GM12874 (cell line): Measurements from ENCODE around the gene CDRT4.

Experiments
- TF ChIP-seq, protein P1 (sequence below): IDR thresholded peaks from 2 replicates; pipeline ENCODE4 v1.5.1; 2011; ENCODE audit warnings: low read depth, mild to moderate bottlenecking, control low read depth, low read length, moderate library complexity; ENCODE audit not compliant: insufficient read depth

The CDRT4 gene

GRCh38 chr17:15436473-15437302, 30.7 kb downstream of the CDRT4 start:
- TF ChIP-seq, protein P1, sequence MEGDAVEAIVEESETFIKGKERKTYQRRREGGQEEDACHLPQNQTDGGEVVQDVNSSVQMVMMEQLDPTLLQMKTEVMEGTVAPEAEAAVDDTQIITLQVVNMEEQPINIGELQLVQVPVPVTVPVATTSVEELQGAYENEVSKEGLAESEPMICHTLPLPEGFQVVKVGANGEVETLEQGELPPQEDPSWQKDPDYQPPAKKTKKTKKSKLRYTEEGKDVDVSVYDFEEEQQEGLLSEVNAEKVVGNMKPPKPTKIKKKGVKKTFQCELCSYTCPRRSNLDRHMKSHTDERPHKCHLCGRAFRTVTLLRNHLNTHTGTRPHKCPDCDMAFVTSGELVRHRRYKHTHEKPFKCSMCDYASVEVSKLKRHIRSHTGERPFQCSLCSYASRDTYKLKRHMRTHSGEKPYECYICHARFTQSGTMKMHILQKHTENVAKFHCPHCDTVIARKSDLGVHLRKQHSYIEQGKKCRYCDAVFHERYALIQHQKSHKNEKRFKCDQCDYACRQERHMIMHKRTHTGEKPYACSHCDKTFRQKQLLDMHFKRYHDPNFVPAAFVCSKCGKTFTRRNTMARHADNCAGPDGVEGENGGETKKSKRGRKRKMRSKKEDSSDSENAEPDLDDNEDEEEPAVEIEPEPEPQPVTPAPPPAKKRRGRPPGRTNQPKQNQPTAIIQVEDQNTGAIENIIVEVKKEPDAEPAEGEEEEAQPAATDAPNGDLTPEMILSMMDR: 0 out of 2 replicates have a peak, but pooled peaks have one; percentile 12

DNA sequence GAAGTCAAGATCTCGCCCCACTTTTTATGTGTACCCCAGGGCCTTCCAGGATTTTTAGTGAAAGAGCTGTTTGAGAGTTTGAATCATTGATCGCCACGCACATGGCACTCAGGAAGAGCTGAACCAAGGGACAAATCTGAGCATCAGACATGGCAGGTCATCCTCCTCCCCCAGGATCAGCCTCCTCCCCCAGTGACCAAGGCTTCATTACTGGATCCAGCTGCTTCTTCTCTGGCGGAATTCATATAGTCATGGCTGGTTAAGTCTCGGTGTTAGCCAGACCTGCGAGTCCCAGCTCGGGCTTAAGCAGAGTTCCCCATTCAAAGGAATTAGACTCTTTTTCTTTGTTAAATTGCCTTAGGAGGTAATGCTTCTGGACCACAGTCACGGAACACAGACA, 32.5 kb downstream of the CDRT4 start:
- TF ChIP-seq, protein P1: no peak

- TF ChIP-seq, protein P1: no peak
Observed at GRCh38 chr17:15432807-15433611, 34.4 kb downstream of the CDRT4 start.

DNA sequence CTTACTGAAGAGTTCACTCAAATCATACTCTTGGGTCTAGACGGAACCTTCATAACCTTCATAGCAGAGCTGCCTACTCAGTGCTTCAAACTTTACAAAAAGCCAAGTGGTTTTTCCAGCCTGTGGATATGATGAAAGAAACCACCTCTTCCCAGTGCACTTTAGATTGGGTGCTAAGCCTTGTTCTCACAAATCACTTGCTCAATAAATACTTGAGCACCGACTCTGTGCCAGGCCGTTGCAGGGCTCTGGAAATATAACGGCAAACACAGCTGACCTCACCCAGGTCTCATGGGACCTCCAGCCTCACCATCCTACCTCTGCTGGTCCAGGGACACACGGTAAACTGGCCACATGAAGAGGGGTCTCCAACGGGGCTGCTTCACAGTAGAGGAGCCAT, 35.7 kb downstream of the CDRT4 start:
- TF ChIP-seq, protein P1: no peak

- TF ChIP-seq, protein P1: no peak
Observed at GRCh38 chr17:15431196-15431595, 36.2 kb downstream of the CDRT4 start.

DNA sequence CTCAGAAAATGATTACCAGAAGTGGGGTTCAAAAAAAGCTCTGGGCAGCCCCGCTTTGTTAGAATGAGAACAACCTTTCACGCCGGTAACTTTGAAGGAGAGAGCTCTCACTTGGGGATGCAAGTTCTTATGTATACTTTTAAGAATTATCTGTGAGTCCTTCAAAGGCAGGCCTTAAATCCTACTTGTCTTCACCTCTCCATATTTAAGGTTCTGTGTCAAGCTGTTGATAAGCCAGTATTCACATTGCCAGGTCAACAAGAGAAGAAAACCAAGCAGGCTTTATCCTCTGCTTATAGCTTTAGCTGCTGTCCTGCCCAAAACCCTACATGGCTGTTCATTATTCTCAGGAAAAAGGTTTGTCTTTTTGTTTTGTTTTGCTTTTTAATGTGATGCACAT, 42.9 kb downstream of the CDRT4 start:
- TF ChIP-seq, protein P1: no peak

DNA sequence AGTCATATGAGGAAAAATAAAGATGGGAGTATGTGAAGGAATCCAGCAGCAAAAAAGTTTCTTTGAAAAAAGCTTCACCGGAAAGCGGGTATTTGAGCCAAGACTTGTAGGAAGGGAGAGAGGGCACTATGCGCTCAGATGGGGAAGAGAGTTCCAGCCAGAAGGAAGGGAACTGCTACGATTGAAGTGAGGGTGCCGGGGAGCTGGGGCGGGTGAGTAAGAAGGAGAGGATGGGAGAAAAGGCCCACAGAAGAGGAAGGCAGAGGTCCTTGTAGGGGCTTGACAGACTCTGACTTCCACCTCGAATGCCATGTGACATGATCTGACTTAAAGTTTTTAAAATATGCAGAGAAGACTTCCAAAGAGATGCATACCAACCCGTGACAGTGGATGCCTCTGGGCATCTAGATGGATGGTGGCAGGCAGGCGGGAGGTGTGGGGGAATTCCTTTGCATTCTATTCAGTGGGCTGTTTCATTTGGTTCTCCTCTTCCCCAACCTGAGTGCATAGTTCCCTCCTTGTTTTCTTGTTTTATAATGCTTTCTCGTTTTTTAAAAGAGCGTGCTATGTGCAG, 44.9 kb downstream of the CDRT4 start:
- TF ChIP-seq, protein P1: no peak
